Measurements from ENCODE around the gene KDM3B. TPM values are rescaled to one million over a fixed set of nuclear protein-coding genes. Genes with fewer than 3 reads are reported as not detected.
A peak's percentile ranks its signal among the peaks of the same experiment; 100 is the strongest.
"Not testable (repeated sequence)": the region's sequence is repeated elsewhere in the genome, so short reads cannot be mapped to it uniquely, and the experiment has no call there.

Gene KDM3B
- total RNA-seq, 4 donors from 2014 or later, result 60.8 to 101 (median 76.6) TPM

DNA sequence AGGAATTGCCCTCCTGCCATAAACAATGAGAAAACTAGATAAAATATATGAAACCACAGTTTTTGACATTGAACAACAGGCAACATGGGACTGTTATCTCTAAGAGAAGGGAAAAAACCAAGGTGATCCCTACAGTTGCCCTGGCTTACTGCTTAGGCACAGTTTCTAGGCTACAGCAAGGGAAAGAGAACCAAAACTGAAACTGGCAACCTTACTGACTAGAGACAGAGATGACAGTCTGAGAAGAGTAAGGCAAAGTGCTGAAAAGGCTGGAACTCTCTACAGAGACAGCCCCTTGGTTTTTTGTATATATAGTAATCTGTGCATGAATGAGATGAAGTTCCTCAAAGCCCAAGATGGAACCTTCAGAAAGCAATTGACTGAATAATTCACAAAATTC is 50.2 kb downstream of the KDM3B start:
- H3K36me3 ChIP-seq, result peaks cover 2 to 75% (median 33%) of the 10 kb centered on the region in 4 donors

DNA sequence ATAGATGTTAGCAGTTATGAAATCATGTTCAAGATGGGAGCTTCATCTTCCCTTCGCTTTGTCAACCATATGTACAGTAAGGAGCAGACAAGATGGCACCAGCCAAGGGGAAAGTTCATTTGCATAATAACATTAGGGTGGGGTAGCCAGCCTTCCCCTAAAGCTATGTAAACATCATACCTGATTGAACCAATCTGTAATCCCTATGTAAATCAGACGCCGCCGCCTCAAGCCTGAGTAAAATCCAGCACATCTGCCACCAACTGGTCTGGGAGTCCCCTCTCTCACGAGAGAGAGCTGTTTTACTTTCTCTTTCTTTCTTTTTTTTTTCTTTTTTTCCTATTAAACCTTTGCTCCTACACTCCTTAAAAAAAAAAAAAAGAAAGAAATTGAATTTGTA is 55.5 kb downstream of the KDM3B start:
- Histone ChIP-seq H3K27me3 (no peaks in the 10 kb centered on the region), H3K4me1 (no peaks in the 10 kb centered on the region), H3K9me3 (no peaks in the 10 kb centered on the region), H3K36me3 (peaks cover 0 to 47% (median 15%) of the 10 kb centered on the region in 4 donors), H3K4me3 (no peak overlapping the region), H3K27ac (no peak overlapping the region)
- intact Hi-C loops (cut with DNase I; ENCODE audit: low total_unique reads), result no loop called here
- in situ Hi-C loops (cut with MboI; ENCODE audit: low pct_ligation_motif_present in 1 of 4, low pct_unique_long_range_greater_than_20kb in 1 of 4, low sequenced_read_pairs in 3 of 4), result loop anchor here in 1 of 4 donors (25.0 kb wide), 1 partner anchor 221 kb away; the partner anchor contains the start of genes BRD8 and KIF20A
- DNase-seq, result peak; percentile 14
- no peak for TF ChIP-seq EP300 (IDR thresholded peaks at IDR 0.05; ENCODE audit: low read depth)
- 38 to 54% methylated on average over 2 to 5 of the region's 5 CpGs for WGBS, 2 donors (ENCODE audit: low coverage in 1 of 2)

More for the DNA sequence above, 50.2 kb downstream of the KDM3B start:
- in situ Hi-C loops (cut with MboI; ENCODE audit: low pct_ligation_motif_present in 1 of 4, low pct_unique_long_range_greater_than_20kb in 1 of 4, low sequenced_read_pairs in 3 of 4) (loop anchor here in 1 of 4 donors (25.0 kb wide), 1 partner anchor 215 kb away; the partner anchor contains the start of genes BRD8 and KIF20A), intact Hi-C loops (cut with DNase I; ENCODE audit: low total_unique reads) (no loop called here)
- Histone ChIP-seq H3K4me3 (no peak overlapping the region), H3K27me3 (no peaks in the 10 kb centered on the region), H3K27ac (no peak overlapping the region), H3K9me3 (no peaks in the 10 kb centered on the region), H3K4me1 (peaks cover 0 to 3% (median 0%) of the 10 kb centered on the region in 4 donors)
- no peak for DNase-seq
- TF ChIP-seq EP300 (IDR thresholded peaks at IDR 0.05; ENCODE audit: low read depth) (no peak), POLR2AphosphoS5 (IDR thresholded peaks at IDR 0.05) (no peak), POLR2A (IDR thresholded peaks at IDR 0.05) (no peak)
- TF ChIP-seq, protein P1, sequence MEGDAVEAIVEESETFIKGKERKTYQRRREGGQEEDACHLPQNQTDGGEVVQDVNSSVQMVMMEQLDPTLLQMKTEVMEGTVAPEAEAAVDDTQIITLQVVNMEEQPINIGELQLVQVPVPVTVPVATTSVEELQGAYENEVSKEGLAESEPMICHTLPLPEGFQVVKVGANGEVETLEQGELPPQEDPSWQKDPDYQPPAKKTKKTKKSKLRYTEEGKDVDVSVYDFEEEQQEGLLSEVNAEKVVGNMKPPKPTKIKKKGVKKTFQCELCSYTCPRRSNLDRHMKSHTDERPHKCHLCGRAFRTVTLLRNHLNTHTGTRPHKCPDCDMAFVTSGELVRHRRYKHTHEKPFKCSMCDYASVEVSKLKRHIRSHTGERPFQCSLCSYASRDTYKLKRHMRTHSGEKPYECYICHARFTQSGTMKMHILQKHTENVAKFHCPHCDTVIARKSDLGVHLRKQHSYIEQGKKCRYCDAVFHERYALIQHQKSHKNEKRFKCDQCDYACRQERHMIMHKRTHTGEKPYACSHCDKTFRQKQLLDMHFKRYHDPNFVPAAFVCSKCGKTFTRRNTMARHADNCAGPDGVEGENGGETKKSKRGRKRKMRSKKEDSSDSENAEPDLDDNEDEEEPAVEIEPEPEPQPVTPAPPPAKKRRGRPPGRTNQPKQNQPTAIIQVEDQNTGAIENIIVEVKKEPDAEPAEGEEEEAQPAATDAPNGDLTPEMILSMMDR (IDR thresholded peaks at IDR 0.05), result no peak

DNA sequence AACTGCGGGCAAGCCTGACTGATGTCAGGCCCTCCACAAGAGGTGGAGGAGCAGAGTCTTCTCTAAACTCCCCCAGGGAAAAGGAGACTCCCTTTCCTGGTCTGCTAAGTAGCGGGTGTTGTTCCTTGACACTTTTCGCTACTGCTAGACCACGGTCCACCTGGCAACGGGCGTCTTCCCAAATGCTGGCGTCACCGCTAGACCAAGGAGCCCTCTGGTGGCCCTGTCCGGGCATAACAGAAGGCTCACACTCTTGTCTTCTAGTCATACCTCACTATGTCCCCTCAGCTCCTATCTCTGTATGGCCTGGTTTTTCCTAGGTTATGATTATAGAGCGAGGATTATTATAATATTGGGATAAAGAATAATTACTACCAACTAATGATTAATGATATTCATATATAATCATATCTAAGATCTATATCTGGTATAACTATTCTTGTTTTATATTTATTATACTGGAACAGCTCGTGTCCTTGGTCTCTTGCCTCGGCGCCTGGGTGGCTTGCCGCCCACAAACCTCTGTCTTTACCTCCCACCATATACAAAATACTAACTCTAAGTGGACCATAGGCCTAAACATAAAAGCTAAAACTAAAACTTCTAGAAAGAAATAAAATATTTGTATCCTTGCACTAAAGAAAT is 58.6 kb downstream of the KDM3B start:
- H3K4me3 ChIP-seq; H3K27ac ChIP-seq; H3K4me1 ChIP-seq; intact Hi-C loops (cut with DNase I; ENCODE audit: low total_unique reads); H3K9me3 ChIP-seq; H3K27me3 ChIP-seq: not testable (repeated sequence)
- TF ChIP-seq, protein P1 (IDR thresholded peaks at IDR 0.05), result peak; percentile 36 to 54 (median 42)
- in situ Hi-C loops (cut with MboI; ENCODE audit: low pct_ligation_motif_present in 1 of 4, low pct_unique_long_range_greater_than_20kb in 1 of 4, low sequenced_read_pairs in 3 of 4), result loop anchor here in 1 of 4 donors (25.0 kb wide), 1 partner anchor 224 kb away; the partner anchor contains the start of genes BRD8 and KIF20A
- WGBS, 2 donors (ENCODE audit: low coverage in 1 of 2), result 80 to 100% methylated on average over 4 to 14 of the region's 14 CpGs
- peaks cover 0 to 34% (median 13%) of the 10 kb centered on the region in 4 donors for H3K36me3 ChIP-seq
- DNase-seq, result peak; percentile 29

DNA sequence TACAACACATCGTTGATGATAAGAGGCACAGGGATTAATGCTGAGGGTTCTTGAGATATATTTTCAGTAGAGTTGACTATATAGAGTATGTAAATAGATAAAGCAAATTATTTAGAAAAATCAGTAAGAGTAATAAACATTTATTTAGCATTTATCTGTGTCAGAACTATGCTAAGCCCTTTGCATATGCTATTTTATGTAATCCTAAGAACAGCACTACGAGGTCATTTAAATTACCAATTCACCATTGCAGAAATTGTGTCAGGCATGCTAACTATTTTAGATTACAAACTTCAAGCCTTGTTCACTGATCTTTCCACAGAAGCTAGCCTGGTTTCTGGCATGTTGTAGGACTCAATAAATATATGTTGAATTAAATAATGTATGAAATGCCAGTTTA is 66.0 kb downstream of the KDM3B start:
- TF ChIP-seq, protein P1 (IDR thresholded peaks at IDR 0.05), result no peak
- TF ChIP-seq EP300 (IDR thresholded peaks at IDR 0.05; ENCODE audit: low read depth), result no peak
- TF ChIP-seq POLR2AphosphoS5 (IDR thresholded peaks at IDR 0.05), result no peak
- no peak for TF ChIP-seq POLR2A (IDR thresholded peaks at IDR 0.05)
- in situ Hi-C loops (cut with MboI; ENCODE audit: low pct_ligation_motif_present in 1 of 4, low pct_unique_long_range_greater_than_20kb in 1 of 4, low sequenced_read_pairs in 3 of 4), result loop anchor here in 1 of 4 donors (25.0 kb wide), 1 partner anchor 231 kb away; the partner anchor contains the start of genes BRD8 and KIF20A
- Histone ChIP-seq H3K27me3 (no peaks in the 10 kb centered on the region), H3K4me1 (no peaks in the 10 kb centered on the region), H3K27ac (no peak overlapping the region), H3K9me3 (no peaks in the 10 kb centered on the region), H3K36me3 (peaks cover 0 to 81% (median 38%) of the 10 kb centered on the region in 4 donors), H3K4me3 (no peak overlapping the region)
- 90 to 100% methylated on average over 2 of the region's 2 CpGs for WGBS, 2 donors (ENCODE audit: low coverage in 1 of 2)
- intact Hi-C loops (cut with DNase I; ENCODE audit: low total_unique reads), result no loop called here
- DNase-seq, result no peak

Data from transverse colon (tissue), 4 donors.